Measurements from ENCODE around the gene IGFBP3.

Gene IGFBP3

DNA sequence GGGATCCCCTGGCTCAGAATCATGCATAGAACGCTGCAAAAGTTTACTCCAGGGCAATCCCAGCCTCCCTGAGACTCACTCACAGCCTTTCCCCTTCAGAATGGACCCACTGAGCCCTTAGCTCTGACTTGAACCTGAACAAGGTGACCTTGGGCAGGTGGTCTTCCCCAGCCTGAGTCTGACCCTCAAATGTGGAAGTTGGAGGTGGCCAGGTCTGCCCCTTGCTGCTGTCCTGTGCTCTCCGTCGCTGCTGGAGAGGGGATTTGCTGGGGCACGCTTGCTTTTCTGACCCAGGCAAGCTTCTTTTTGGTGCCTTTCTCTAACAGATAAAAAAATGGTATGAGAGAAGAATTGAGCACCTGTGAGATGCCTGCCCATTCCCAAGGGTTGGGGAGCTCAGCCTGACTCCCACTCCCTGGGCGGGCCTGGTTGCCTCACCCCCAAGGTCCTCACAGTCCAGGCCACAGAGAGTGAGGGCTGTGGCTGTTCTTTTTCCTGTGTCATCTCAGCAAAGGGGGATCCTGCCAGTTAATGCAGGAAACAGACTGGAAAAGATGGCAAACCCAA lies 46.6 kb upstream of the IGFBP3 start (continued):
- TF ChIP-seq, protein P1, sequence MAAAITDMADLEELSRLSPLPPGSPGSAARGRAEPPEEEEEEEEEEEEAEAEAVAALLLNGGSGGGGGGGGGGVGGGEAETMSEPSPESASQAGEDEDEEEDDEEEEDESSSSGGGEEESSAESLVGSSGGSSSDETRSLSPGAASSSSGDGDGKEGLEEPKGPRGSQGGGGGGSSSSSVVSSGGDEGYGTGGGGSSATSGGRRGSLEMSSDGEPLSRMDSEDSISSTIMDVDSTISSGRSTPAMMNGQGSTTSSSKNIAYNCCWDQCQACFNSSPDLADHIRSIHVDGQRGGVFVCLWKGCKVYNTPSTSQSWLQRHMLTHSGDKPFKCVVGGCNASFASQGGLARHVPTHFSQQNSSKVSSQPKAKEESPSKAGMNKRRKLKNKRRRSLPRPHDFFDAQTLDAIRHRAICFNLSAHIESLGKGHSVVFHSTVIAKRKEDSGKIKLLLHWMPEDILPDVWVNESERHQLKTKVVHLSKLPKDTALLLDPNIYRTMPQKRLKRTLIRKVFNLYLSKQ (tag by site-specific recombination; IDR thresholded peaks at IDR 0.05; ENCODE audit: borderline replicate concordance): no peak
- TF ChIP-seq, protein P2, sequence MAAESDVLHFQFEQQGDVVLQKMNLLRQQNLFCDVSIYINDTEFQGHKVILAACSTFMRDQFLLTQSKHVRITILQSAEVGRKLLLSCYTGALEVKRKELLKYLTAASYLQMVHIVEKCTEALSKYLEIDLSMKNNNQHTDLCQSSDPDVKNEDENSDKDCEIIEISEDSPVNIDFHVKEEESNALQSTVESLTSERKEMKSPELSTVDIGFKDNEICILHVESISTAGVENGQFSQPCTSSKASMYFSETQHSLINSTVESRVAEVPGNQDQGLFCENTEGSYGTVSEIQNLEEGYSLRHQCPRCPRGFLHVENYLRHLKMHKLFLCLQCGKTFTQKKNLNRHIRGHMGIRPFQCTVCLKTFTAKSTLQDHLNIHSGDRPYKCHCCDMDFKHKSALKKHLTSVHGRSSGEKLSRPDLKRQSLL (tag by site-specific recombination; IDR thresholded peaks at IDR 0.05): no peak

DNA sequence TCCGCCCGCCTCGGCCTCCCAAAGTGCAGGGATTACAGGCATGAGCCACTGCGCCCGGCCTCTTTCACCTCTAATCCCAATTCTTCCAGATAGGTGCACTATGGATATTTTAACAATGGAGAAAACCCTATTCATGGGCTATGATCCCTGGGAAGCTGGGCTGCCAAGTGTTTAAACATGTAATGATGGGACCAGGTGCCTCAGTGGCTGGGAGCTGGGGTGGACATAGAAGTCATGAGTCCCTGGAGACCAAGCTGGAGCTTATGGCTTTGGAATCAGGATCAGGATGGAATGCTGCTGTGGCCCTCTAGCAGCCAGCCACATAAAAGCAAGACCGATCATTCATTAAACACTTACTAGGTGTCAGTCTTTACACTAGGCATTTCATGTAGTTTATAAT lies 41.8 kb upstream of the IGFBP3 start:
- ChIA-PET CTCF (interaction anchor here (0.6 kb wide), 1 partner anchor 385 kb away, joined by 4 read pairs; no protein-coding TSS in a partner anchor), POLR2A (no interaction called here)
- Histone ChIP-seq H3K4me3 (ENCODE audit: low read depth, low read length) (no peak overlapping the region), H3K4me1 (ENCODE audit: control insufficient read depth, insufficient read depth, low read length) (no peaks in the 10 kb centered on the region), H3K9me3 (ENCODE audit: control insufficient read depth, insufficient read depth, low read depth, low read length) (no peaks in the 10 kb centered on the region), H3K36me3 (ENCODE audit: control insufficient read depth in 2 of 2, insufficient read depth in 1 of 2, low read length in 2 of 2) (no peaks in the 10 kb centered on the region), H3K27ac (ENCODE audit: extremely low read depth, low read depth, low read length) (no peak overlapping the region)
- TF ChIP-seq SP7 (tag by site-specific recombination; IDR thresholded peaks at IDR 0.05): no peak
- no peak for TF ChIP-seq ZNF501 (tag by site-specific recombination; IDR thresholded peaks at IDR 0.05)
- TF ChIP-seq ZNF391 (tag by site-specific recombination; IDR thresholded peaks at IDR 0.05; ENCODE audit: borderline replicate concordance, low read depth): no peak
- no peak for TF ChIP-seq ZNF324 (tag by site-specific recombination; IDR thresholded peaks at IDR 0.05)
- no peak for TF ChIP-seq ZNF416 (tag by site-specific recombination; IDR thresholded peaks at IDR 0.05)
- TF ChIP-seq ZBTB1 (tag by site-specific recombination; IDR thresholded peaks at IDR 0.05): no peak

DNA sequence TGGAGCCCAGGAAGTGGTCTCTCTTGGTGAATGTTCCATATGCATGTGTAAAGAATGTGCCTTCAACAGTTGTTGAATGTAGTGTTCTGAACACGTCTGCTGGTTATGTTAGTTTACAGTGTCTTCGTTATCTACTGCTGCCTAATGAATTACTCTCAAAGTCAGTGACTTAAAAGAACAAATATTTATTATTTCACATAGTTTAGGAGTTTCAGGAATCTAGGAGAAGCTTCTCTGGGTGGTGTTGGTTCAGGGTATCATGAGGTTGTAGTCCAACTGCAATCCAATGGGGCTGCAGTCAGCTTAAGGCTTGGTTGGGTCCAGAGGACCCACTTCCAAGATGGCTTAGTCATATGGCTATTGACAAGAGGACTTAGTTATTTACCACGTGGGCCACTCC lies 36.6 kb upstream of the IGFBP3 start:
- Histone ChIP-seq H3K36me3 (ENCODE audit: control insufficient read depth in 2 of 2, insufficient read depth in 1 of 2, low read length in 2 of 2) (no peaks in the 10 kb centered on the region), H3K27ac (ENCODE audit: extremely low read depth, low read depth, low read length) (no peak overlapping the region), H3K4me1 (ENCODE audit: control insufficient read depth, insufficient read depth, low read length) (no peaks in the 10 kb centered on the region), H3K4me3 (ENCODE audit: low read depth, low read length) (no peak overlapping the region), H3K9me3 (ENCODE audit: control insufficient read depth, insufficient read depth, low read depth, low read length) (no peaks in the 10 kb centered on the region)
- TF ChIP-seq, protein P3, sequence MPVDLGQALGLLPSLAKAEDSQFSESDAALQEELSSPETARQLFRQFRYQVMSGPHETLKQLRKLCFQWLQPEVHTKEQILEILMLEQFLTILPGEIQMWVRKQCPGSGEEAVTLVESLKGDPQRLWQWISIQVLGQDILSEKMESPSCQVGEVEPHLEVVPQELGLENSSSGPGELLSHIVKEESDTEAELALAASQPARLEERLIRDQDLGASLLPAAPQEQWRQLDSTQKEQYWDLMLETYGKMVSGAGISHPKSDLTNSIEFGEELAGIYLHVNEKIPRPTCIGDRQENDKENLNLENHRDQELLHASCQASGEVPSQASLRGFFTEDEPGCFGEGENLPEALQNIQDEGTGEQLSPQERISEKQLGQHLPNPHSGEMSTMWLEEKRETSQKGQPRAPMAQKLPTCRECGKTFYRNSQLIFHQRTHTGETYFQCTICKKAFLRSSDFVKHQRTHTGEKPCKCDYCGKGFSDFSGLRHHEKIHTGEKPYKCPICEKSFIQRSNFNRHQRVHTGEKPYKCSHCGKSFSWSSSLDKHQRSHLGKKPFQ (tag by site-specific recombination; IDR thresholded peaks at IDR 0.05): no peak
- TF ChIP-seq ZNF114 (tag by site-specific recombination; IDR thresholded peaks at IDR 0.05) (no peak), ZNF433 (tag by site-specific recombination; IDR thresholded peaks at IDR 0.05; ENCODE audit: low read depth) (no peak), ZNF223 (tag by site-specific recombination; IDR thresholded peaks at IDR 0.05) (no peak), ZBTB8A (tag by site-specific recombination; IDR thresholded peaks at IDR 0.05) (no peak), RBAK (tag by site-specific recombination; IDR thresholded peaks at IDR 0.05) (no peak), MEIS1 (CRISPR knock-in tag; IDR thresholded peaks at IDR 0.05; ENCODE audit: borderline replicate concordance) (no peak)
- TF ChIP-seq, protein P2 (tag by site-specific recombination; IDR thresholded peaks at IDR 0.05): no peak
- TF ChIP-seq, protein P4, sequence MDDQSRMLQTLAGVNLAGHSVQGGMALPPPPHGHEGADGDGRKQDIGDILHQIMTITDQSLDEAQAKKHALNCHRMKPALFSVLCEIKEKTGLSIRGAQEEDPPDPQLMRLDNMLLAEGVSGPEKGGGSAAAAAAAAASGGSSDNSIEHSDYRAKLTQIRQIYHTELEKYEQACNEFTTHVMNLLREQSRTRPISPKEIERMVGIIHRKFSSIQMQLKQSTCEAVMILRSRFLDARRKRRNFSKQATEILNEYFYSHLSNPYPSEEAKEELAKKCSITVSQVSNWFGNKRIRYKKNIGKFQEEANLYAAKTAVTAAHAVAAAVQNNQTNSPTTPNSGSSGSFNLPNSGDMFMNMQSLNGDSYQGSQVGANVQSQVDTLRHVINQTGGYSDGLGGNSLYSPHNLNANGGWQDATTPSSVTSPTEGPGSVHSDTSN (CRISPR knock-in tag; IDR thresholded peaks at IDR 0.05): no peak
- ChIA-PET CTCF (no interaction called here), POLR2A (no interaction called here)
